GM18526 (cell line): ENCODE measurements around the gene TTPAL.

Experiments used
- POLR2A ChIP-seq: IDR thresholded peaks from 3 replicates; pipeline ENCODE4 v1.6.1; 2011; ENCODE audit not compliant: insufficient read length; ENCODE audit errors: extremely low read depth

Gene TTPAL

DNA sequence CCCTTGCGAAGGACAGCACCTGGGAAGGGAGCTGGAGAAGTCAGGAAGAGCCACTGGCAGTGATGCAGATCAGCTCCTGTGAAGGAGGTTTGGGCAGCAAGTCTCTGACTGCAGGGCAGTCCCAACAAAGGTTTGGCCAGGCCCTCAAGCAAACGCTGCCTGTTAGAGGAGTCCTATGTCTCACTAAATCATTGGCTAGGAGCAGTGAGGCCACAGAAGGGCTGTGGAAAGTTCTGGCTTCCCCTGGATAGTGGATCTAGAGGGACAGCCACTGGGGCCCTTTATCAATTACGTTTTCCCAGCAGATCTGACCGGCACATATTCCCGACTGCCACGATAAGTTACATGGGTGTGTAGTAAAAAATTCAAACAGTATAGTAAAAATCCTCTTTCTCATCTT lies 2.5 kb downstream of the TTPAL start:
- no peak for TF ChIP-seq POLR2A

DNA sequence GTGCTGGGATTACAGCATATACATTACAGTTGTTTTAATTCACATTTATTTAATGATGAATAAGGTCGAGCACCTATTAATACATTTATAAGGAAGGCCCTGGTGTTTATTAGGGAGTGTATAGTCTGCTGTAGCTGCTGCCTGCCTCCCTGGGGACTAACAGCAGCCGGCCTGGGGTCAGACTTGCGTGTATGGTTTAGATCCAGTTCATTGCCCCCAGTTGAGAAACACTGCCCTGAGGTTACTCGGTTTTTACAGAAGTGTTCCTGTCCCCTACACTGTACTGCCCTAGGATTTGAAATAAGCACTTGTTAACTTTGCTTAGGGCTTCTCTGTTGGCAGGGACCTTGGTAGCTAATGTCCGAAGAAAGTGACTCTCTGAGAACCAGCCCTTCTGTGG lies 4.0 kb downstream of the TTPAL start:
- no peak for TF ChIP-seq POLR2A

DNA sequence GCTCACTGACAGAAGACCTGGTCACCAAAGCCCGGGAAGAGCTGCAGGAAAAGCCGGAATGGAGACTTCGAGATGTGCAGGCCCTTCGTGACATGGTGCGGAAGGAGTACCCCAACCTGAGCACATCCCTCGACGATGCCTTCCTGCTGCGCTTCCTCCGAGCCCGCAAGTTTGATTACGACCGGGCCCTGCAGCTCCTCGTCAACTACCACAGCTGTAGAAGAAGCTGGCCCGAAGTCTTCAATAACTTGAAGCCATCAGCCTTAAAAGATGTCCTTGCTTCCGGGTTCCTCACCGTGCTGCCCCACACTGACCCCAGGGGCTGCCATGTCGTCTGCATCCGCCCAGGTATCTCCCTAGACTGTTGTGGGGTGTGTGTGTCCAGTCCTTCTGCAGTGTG lies 4.4 kb downstream of the TTPAL start:
- TF ChIP-seq POLR2A, result no peak

DNA sequence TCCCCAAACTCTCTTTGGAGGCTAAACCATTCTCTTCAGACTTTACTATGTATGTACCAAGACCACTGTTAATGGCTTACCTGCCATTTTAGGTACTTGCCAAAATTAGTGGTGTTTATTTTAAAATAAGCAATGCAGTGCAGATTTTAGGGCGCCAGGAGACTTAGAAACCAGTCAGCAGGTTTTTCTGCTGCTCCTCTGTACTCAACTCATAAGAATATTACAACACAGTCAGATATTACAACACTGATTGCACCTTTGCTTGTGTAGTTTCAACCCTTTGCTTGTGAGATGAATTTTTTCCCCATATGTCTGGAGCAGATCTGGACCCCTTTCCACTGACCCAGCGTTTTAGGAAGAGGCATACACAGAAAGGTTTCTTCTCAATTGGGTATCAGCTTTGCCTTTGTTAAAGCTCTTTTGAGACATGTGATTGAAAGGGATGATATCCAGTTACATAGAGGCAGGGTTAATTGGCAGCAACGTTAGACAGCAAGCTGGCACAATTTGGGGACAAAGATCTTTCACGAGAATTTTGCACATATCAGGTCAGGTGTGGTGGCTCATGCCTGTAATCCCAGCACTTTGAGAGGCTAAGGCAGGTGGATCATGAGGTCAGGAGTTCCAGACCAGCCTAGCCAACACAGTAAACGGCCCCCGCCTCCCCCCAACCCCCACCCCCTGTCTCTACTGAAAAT lies 6.2 kb downstream of the TTPAL start:
- no peak for TF ChIP-seq POLR2A

DNA sequence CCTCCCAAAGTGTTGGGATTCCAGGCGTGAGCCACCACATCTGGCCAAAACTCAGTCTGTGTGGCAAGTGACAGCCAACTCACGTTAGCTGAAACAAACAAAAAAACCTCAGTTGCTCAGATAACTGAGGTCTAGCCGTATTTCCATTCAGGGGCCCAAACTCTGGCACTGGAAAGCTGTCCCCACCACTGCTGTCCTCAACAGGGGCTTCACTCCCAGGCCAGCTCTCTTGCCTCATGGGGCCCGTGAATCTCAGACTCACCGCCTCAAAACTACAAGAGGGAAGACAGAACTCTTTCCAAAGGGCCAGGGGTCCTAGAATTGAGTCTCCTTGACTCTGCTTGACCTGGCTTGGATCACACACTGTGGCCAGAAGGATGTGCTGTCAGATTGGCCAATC lies 7.4 kb downstream of the TTPAL start:
- TF ChIP-seq POLR2A, result no peak

DNA sequence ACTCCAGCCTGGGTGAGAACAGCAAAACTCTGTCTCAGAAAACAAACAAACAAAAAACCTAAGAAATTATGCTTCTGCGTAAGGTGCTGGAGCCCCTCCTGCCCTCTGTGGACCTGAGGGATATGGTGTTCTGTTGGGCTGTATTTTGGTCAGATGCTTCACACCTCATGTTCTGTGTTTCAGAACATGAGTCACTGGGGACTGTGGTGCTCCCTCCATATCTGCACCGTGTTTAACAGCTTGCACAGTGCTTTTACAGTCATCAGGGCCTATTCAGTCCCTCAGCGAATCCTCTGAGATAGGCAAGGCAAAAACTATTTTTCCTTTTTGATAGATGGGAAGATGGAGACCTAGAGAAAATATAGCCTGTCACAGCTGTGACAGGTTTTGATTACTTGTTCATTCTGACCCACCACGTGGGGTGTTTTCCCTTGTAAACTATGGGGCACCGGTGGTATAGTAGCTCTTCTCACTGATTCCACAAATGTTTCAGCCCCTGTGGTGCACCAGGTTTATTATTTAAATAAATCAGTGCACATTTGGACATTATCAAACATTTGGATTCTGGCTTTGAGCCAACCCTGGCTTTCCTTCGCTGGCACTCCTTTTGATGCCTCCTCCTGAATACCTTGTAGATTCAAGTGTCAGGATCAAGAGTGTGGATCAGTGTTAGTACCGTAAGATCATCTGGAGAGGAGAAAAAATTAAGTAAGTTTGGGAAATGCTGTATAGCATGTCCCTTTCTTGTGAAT lies 9.6 kb downstream of the TTPAL start:
- no peak for TF ChIP-seq POLR2A

DNA sequence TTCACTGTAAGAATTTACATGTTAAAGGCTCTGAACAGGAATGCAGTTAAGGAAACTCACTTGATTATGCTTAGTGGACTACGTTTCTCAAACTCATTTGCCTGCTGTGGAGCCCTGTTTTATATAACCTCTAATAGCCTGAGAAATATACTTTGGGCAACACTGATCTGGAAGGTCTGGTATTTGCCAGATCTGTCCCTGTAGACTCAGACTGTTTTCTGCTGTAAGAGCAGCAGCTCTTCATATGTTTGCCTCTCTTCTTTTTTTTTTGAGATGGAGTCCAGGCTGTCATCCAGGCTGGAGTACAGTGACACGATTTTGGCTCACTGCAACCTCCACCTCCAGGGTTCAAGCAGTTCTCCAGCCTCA lies 10.1 kb downstream of the TTPAL start:
- TF ChIP-seq POLR2A, result no peak

DNA sequence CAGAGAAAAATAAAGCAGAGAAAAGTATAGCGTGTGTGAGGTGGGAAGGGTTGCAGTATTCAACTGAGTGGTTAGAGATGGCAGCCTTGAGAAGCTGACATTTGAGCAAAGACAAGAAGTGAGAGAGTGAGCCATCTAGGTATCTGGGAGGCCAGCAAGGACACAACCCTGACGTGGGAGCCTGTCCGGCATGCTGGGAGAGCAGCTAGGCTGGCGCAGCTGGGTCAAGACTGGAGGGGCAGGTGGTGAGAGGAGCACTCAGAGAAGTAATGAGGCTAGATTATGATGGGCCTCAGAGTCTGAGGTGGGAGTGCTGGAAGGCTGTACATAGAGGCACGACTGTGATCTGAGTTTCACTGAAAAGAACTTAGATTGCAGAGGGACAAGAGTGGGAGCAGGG lies 12.9 kb downstream of the TTPAL start:
- no peak for TF ChIP-seq POLR2A

DNA sequence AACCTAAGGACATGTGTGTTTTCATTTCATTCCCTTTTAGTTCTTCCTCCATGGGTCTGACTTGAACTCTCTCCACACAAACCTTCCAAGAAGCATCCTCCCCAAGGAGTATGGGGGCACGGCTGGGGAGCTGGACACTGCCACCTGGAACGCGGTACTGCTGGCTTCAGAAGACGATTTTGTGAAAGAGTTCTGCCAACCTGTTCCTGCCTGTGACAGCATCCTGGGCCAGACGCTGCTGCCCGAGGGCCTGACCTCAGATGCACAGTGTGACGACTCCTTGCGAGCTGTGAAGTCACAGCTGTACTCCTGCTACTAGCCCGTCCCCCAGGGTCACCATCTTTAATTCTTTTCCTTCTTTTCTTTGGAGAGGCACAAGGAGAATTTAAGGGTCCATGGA lies 13.5 kb downstream of the TTPAL start:
- no peak for TF ChIP-seq POLR2A

DNA sequence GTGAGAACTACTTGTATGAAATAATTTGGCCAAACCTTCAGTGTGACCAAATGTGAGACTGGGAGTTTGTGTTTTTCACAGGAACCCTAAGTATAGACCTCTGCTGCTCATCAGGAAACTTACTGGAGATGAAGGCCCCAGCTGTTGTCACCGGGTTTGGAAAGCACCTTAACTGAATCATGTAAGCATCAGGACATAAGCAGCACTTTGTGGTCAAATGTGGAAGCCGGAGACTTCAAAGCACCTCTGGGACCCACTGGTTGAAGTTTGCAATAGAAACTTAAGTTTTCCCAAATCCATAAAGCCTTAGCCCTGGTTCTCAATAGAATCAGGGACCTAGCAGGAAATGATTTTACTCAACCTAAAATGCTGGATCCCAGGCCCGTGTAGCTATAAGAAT lies 14.3 kb downstream of the TTPAL start:
- TF ChIP-seq POLR2A, result no peak

DNA sequence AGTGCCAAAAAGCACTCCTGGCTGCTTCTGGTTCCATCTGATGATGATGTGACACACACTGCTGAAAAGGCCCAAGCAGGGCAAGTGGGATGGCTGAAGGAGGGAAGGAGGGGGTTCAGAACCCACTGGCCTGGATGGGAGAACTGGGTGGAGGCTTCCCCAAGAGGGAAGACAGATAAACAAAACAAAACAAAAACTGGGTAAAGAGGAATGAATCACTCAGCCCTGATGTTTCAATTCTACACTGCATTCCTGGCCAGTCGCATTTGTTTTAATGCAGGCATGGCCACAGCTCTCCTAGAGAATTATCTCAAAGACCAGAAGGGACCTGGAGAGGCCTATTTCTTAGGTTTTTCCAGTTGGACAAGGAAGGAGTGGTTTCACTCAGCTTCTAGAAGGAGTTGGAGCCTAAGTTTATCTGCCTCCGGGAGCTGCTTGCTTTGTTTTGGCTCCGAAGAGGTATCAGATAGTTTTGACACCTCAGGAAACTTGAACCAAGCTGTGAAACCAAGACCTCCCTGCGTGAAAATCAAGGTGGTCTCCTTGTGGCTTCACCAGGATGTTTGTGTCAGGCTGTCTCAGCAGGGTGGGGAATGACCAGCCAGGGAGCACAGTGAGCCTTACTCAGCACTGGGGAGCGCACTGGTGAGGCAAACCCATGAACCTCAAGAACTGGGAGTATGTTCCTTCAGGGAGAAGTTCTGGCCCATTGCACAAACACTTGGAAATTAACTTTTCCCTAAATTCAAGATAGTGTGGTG lies 16.1 kb downstream of the TTPAL start:
- TF ChIP-seq POLR2A, result no peak

DNA sequence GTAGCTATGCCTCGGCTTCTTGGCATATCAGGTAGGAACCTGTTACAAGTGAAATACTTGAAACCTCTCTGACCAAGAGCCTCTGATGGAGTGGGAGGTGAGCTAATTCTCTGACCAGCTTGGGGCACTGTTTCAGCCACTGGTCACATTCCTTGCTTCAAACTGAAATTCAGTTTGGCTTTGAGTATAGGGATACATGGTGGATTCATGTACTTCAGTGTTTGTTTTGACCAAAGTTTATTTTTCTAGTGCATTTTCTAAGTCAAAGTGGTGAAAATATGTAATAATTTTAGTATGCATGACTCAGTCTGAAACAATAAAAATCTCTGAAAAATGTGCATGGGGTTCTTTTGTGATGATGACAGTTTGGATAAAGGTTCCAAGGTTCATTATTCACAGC lies 18.6 kb downstream of the TTPAL start:
- TF ChIP-seq POLR2A, result no peak

DNA sequence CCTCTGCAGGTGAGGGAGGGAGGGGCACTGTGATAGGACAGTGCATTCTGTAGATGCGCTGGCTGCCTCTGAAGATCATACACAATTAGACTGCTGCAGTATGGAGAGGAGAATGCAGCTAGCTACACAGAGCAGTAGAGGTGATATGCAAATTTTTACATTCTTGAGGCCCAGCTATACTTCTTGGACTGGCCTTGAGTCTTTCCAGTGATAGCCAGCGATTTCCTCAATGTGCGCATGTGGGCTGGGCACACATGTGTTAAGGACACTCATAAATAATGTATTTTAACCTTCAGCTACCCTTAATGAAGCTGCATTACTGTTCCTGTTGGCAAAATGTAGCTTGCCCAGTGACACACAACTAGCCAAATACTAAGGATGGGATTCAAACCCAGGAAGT lies 19.0 kb downstream of the TTPAL start:
- no peak for TF ChIP-seq POLR2A

DNA sequence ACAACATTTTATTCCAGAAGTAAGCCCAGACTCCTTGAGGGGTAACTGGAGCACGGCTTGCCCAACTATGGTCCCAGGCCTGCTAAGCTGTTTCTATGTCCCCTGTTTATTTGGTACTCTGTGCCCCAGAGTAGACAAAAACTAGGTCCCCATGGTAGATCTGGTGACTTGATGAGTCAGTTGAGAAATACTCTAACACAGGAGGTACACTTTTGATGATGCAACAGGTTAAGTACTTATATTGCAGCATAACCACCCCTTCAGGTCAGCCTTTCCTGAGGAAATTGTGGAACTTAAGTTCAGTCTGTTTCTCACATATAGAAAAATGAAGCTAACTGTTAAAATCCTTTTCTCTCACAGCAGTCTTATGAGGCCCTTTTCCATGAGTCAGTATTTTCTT lies 19.6 kb downstream of the TTPAL start:
- TF ChIP-seq POLR2A, result no peak

DNA sequence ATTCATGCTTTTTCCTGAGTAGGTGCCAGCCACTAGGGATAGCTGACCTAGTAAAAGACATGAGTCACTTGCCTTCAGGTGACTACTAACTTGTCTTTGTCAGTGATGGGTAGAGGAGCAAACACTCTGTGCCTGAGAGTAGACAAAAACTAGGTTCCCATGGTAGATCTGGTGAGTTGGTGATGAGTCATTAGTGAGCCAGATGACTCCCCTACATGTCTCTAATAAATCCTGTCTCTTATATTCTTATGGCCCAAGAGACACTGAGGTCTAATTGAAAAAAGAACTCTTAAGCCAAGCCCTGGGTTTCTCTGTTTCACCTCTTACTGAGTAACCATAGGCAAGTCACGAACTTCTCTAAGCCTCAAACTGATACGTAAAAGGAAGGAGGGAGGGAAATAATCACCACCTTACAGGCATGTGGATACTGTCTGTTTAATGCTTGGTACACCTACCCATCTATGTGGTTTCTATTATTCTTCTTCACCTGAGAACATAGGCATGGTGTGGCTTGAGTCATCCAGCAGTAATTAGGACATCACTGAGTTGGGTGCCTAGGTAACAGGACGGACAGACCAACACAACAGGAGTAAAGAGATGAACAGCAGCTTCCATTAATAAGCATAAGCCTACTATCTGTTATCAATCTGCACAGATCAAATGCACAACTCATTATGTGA lies 20.3 kb downstream of the TTPAL start:
- TF ChIP-seq POLR2A, result no peak

DNA sequence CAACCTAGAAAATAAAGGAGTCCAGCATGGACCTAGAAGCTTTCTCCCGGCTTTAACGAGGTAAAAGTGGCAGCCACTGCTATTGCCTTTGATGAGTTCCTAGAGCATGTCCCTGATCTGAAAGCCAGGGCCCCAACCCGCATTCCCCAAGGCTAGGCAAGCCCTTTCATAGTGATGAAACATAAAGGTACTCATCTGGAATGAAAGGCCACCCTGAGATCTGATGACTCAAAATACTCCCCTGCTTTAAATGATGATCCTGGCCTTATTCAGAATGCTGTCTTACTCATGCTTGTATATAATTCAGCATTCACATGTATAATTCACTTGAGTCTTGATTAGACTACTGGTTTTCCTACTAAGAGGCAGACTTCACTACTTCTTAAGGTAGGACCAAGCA lies 21.3 kb downstream of the TTPAL start:
- no peak for TF ChIP-seq POLR2A
